ENCODE data around the gene PPL.

The PPL gene

GRCh38 chr16:4888428-4889135, 48.4 kb downstream of the PPL start:
- DNase-seq (ENCODE audit: low spot score), result no peak

- no peak for DNase-seq (ENCODE audit: low spot score)
Observed at GRCh38 chr16:4886151-4886550, 50.8 kb downstream of the PPL start.

- DNase-seq (ENCODE audit: low spot score), result no peak
Observed at GRCh38 chr16:4884972-4885874, 51.7 kb downstream of the PPL start.

- DNase-seq (ENCODE audit: low spot score), result no peak
Observed at GRCh38 chr16:4884209-4884608, 52.7 kb downstream of the PPL start.

- no peak for DNase-seq (ENCODE audit: low spot score)
Observed at GRCh38 chr16:4883501-4883900, 53.4 kb downstream of the PPL start.

- no peak for DNase-seq (ENCODE audit: low spot score)
Observed at GRCh38 chr16:4882633-4883285, 54.2 kb downstream of the PPL start.

GRCh38 chr16:4882000-4882632, 54.8 kb downstream of the PPL start:
- no peak for DNase-seq (ENCODE audit: low spot score)

GRCh38 chr16:4880006-4880580, 56.9 kb downstream of the PPL start:
- no peak for DNase-seq (ENCODE audit: low spot score)

- DNase-seq (ENCODE audit: low spot score), result peak; percentile 27
Observed at GRCh38 chr16:4879049-4879448, 57.9 kb downstream of the PPL start.

- DNase-seq (ENCODE audit: low spot score), result no peak
Observed at GRCh38 chr16:4877380-4877685, 59.6 kb downstream of the PPL start.

- no peak for DNase-seq (ENCODE audit: low spot score)
Observed at GRCh38 chr16:4876646-4877379, 60.1 kb downstream of the PPL start.

GRCh38 chr16:4874666-4875065, 62.3 kb downstream of the PPL start:
- no peak for DNase-seq (ENCODE audit: low spot score)

GRCh38 chr16:4873091-4873490, 63.9 kb downstream of the PPL start:
- DNase-seq (ENCODE audit: low spot score), result no peak

- no peak for DNase-seq (ENCODE audit: low spot score)
Observed at GRCh38 chr16:4871071-4871470, 65.9 kb downstream of the PPL start.

- no peak for DNase-seq (ENCODE audit: low spot score)
Observed at GRCh38 chr16:4870138-4870671, 66.7 kb downstream of the PPL start.

GRCh38 chr16:4869147-4869805, 67.7 kb downstream of the PPL start:
- DNase-seq (ENCODE audit: low spot score), result no peak

- DNase-seq (ENCODE audit: low spot score), result no peak
Observed at GRCh38 chr16:4868535-4868934, 68.4 kb downstream of the PPL start.

- no peak for DNase-seq (ENCODE audit: low spot score)
Observed at GRCh38 chr16:4868026-4868425, 68.9 kb downstream of the PPL start.

GRCh38 chr16:4866586-4866985, 70.4 kb downstream of the PPL start:
- no peak for DNase-seq (ENCODE audit: low spot score)

- DNase-seq (ENCODE audit: low spot score), result no peak
Observed at GRCh38 chr16:4865231-4865860, 71.6 kb downstream of the PPL start.
